Fibroblast of villous mesenchyme (primary cell): Measurements from ENCODE around the gene GRIN3B. TPM values are rescaled to one million over a fixed set of nuclear protein-coding genes. Genes with fewer than 3 reads are reported as not detected.
A peak's percentile ranks its signal among the peaks of the same experiment; 100 is the strongest.
"Not testable (repeated sequence)": the region's sequence is repeated elsewhere in the genome, so short reads cannot be mapped to it uniquely, and the experiment has no call there.

ENCODE experiments used
- DNase-seq: peaks from one replicate; pipeline ENCODE4 v3.0.0-alpha.2; 2010; ENCODE audit warnings: low read depth
- H3K4me3 ChIP-seq: 2 replicates; pipeline ENCODE4 v1.5.1; 2011; ENCODE audit warnings: low read depth, mild to moderate bottlenecking, low read length
- total RNA-seq: library from RNA; depleted of rRNA; stranded (reverse); fragments of >200 nt; gene quantifications from 2 replicates; pipeline ENCODE4 v1.2.3, GENCODE V29; 2012
- TF ChIP-seq, protein P1 (sequence below): IDR thresholded peaks from 2 replicates; pipeline ENCODE4 v1.5.1; 2012; ENCODE audit warnings: low read depth, mild to moderate bottlenecking, low read length; ENCODE audit not compliant: insufficient read depth

The GRIN3B gene
- total RNA-seq, 1 donor, result under 0.01 TPM

DNA sequence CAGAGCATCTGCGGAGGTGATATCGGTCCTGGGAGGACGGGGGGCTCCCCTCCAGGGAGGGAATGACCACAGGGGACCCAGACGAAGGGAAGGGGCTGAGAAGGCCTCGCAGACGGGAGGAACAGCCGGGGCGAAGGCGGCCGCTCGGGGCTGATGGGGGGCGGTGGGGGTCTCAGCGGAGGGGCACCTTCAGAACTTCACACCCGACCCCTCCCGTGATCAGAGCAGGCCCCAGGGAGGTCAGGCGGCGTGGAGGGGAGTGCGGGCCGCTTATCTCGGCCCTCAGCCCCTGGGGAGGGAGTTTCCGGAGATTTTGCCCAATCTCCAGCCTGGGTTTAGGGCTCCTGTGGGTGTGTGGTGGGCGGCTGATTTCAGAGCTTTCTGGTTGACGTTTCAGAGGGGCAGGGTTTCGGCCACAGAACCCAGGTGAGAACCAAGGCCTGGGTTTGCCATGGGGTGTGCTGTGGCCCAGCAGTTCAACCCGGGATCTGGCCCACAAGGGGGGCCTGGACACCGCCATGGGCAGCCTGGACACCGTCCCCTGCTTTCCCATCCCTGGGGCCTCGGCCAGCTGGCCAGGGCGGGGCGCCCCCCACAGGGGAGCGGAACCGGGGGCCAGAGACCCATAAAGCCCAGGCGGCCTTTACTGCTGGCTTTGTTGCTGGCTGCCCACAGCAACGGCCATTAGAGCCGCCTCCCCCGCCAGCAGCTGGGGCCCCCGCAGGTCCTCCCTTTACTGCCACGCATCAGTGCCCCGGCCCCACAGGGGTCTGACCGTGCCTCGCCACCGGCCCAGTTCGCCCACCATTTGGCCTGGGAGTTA, 45.3 kb upstream of the GRIN3B start:
- TF ChIP-seq, protein P1, sequence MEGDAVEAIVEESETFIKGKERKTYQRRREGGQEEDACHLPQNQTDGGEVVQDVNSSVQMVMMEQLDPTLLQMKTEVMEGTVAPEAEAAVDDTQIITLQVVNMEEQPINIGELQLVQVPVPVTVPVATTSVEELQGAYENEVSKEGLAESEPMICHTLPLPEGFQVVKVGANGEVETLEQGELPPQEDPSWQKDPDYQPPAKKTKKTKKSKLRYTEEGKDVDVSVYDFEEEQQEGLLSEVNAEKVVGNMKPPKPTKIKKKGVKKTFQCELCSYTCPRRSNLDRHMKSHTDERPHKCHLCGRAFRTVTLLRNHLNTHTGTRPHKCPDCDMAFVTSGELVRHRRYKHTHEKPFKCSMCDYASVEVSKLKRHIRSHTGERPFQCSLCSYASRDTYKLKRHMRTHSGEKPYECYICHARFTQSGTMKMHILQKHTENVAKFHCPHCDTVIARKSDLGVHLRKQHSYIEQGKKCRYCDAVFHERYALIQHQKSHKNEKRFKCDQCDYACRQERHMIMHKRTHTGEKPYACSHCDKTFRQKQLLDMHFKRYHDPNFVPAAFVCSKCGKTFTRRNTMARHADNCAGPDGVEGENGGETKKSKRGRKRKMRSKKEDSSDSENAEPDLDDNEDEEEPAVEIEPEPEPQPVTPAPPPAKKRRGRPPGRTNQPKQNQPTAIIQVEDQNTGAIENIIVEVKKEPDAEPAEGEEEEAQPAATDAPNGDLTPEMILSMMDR, result no peak
- H3K4me3 ChIP-seq, result no peak overlapping the region
- peak; percentile 41 for DNase-seq

DNA sequence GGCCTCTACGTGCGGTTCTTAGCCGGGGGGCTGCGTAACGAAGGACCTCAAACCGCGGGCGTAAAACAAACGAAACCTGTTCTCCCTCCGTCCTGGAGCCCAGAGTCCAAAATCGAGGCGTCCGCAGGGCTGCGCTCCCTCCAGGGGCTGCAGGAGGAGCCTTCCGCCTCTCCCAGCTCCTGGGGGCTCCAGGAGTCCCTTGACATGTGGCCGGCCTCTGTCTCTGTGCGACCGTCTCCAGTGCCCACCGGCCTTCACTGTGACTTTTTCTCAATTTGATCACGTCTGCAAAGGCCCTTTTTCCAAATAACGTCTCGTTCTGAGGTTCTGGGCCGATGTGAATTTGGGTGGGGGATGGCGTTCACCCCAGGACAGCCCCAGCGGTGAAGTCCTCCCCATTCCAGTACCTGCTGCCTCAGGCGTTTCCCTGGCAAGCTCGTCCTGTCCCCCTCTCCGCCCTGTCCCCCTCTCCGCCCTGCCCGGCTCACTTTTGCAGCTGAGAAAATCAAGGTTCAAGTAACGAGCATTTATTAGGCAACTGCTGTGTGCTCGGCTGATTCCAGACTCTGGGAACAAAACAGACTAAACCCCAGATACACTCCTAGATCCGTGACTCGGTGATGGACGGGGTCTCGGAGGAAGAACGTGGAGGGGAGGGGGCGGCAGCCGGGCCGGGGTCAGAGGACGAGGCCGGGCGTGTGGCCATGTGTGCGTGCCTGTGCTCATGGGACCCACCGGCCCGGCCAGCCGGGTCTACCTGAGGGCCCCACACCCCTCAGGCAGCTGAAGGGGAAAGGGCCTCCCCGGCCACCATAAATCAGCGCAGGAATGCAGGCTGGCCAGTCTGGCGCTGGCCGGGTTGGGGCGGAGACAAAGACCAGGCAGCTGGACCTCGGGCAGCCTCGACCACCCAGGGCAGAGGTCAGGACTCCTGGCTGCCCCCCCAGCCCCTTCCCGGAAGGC, 44.1 kb upstream of the GRIN3B start:
- peak; percentile 33 for DNase-seq
- peak overlapping the region; percentile 15 for H3K4me3 ChIP-seq
- TF ChIP-seq, protein P1, result no peak

- H3K4me3 ChIP-seq, result peak overlapping the region; percentile 15
- TF ChIP-seq, protein P1, result no peak
- DNase-seq, result peak; percentile 61
These were observed 43.3 kb upstream of the GRIN3B start for GRCh38 chr19:956766-957440.

DNA sequence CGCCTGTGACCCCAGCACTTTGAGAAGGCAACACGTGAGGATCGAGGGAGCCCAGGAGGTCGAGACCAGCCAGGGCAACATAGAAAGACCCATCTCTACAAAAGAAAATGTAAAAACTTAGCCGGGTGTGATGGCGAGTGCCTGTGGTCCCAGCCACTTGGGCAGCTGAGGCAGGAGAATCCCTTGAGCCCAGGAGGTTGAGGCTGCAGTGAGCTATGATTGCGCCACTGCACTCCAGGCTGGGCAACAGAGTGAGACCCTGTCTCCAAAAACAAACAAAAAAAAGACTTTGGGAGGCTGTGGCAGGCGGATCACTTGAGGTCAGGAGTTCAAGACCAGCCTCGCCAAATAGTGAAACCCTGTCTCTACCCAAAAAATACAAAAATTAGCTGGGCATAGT, 42.6 kb upstream of the GRIN3B start:
- not testable (repeated sequence) for H3K4me3 ChIP-seq, DNase-seq

DNA sequence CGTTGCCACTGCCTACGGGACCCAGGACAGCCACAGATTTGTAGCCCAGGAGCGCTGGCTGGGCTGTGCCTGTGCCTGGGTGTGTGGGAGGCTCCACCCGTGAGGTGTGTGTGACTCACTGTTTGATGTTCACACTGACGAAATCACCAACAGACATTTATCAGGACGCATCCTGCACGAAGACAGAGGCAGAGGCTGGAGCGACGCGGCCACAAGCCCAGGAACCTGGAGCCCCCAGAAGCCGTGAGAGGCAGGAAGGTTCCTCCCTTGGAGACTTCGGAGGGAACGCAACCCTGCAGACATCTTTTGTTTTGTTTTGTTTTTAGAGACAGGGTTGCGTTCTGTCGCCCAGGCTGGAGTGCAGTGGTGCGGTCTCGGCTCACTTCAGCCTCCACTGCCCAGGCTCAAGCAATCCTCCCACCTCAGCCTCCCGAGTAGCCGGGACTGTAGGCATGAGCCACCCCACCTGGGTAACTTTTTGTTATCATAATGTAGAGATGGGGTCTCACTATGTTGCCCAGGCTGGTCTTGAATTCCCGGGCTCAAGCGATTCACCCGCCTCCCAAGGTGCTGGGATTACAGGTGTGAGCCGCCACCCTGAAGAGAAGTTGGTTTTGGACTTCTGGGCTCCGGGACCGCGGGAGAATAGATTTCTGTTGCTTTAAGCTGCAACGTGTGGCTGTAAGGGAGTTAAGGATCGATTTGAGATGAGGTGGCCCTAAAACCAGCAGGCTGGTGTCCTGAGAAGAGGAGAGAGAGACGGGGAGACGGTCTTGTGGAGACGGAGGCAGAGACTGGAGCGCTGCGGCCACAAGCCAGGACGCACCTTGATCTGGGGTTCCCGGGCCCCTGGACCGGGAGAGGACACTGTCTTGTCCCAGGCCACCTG, 41.0 kb upstream of the GRIN3B start:
- TF ChIP-seq, protein P1, result no peak
- peak; percentile 86 for DNase-seq
- H3K4me3 ChIP-seq, result no peak overlapping the region

- no peak overlapping the region for H3K4me3 ChIP-seq
- TF ChIP-seq, protein P1, result no peak
- DNase-seq, result no peak
These were observed 40.2 kb upstream of the GRIN3B start for GRCh38 chr19:960020-960419.
